B cell (primary cell): ENCODE results near the gene MORN1. TPM values are rescaled to one million over a fixed set of nuclear protein-coding genes. Genes with fewer than 3 reads are reported as not detected.

Source experiments
- ATAC-seq: fragments of 200-7000 bp; cut with Tn5 transposase; one replicate; pipeline ENCODE4 v1.10.0; 2021; ENCODE audit warnings: low read depth, mild to moderate bottlenecking, moderate number of reproducible peaks, moderate library complexity
- CTCF ChIA-PET: fragments of 350-600 bp; sonication (Branson Sonifier 250); formaldehyde crosslinking; loops from one replicate; lab custom pipeline; 2021; ENCODE audit warnings: antibody characterized with exemption, inconsistent platforms; lab: Charles Lee
- POLR2A ChIA-PET: fragments of 350-600 bp; sonication (Branson Sonifier 250); formaldehyde crosslinking; loops from one replicate; lab custom pipeline; 2021; ENCODE audit warnings: antibody characterized with exemption; lab: Charles Lee
- DNase-seq: peaks from one replicate; pipeline ENCODE4 v3.0.0; 2013
- H2AFZ ChIP-seq: 2 replicates; pipeline ENCODE4 v1.6.1; 2012; ENCODE audit warnings: mild to moderate bottlenecking, low read depth, low read length; ENCODE audit not compliant: insufficient read depth, poor library complexity, severe bottlenecking
- H3K27ac ChIP-seq, 2 donors: 1 replicate in 1 of 2; 2 replicates in 1 of 2; pipeline ENCODE4 v1.5.1; 2012 to 2013; ENCODE audit warnings: low read length in 2 of 2, mild to moderate bottlenecking in 2 of 2, moderate library complexity in 1 of 2
- H3K27me3 ChIP-seq, 4 experiments: fragments of 200-600 bp in 1 of 4; sonication (generic) in 1 of 4; replicated peaks in 1 of 4; 1 replicate in 2 of 4; 2 replicates in 2 of 4; pipeline versions ENCODE4 v1.6.1 to v1.7.0; 2013 to 2016; ENCODE audit warnings: low read length in 3 of 4, mild to moderate bottlenecking in 2 of 4, mixed read lengths in 1 of 4, moderate library complexity in 1 of 4; ENCODE audit not compliant: insufficient read depth in 4 of 4, control insufficient read depth in 3 of 4; ENCODE audit errors: control extremely low read depth in 1 of 4
- H3K36me3 ChIP-seq, 2 experiments: replicated peaks in 1 of 2; 1 replicate in 1 of 2; 2 replicates in 1 of 2; pipeline versions ENCODE4 v1.6.1 to v1.7.1; 2013; ENCODE audit warnings: low read length in 1 of 2; ENCODE audit not compliant: insufficient read depth in 2 of 2, control insufficient read depth in 1 of 2; ENCODE audit errors: control extremely low read depth in 1 of 2, extremely low read depth in 1 of 2
- H3K4me1 ChIP-seq, 2 donors: fragments of 200-600 bp in 1 of 2; sonication (generic) in 1 of 2; 1 replicate in 1 of 2; 2 replicates in 1 of 2; pipeline versions ENCODE4 v1.5.1 to v1.6.1; 2013 to 2017; ENCODE audit warnings: low read length in 2 of 2; ENCODE audit not compliant: control insufficient read depth in 2 of 2, insufficient read depth in 2 of 2
- H3K4me2 ChIP-seq: replicated peaks from 2 replicates; pipeline ENCODE3; 2012; ENCODE audit warnings: mild to moderate bottlenecking, low read depth, low read length; ENCODE audit not compliant: poor library complexity, severe bottlenecking
- H3K4me3 ChIP-seq, 5 experiments: fragments of 200-600 bp in 1 of 5; sonication (generic) in 1 of 5; 1 replicate in 3 of 5; 2 replicates in 2 of 5; pipeline versions ENCODE4 v1.5.1 to v1.7.0; 2011 to 2016; ENCODE audit warnings: low read length in 4 of 5, mild to moderate bottlenecking in 4 of 5, low read depth in 2 of 5, control low read depth in 1 of 5, moderate library complexity in 1 of 5; ENCODE audit not compliant: insufficient read depth in 1 of 5; ENCODE audit errors: control extremely low read depth in 1 of 5, extremely low read depth in 1 of 5
- H3K79me2 ChIP-seq: fragments of 200-600 bp; sonication (generic); one replicate; pipeline ENCODE4 v1.6.0; 2016; ENCODE audit warnings: low read length; ENCODE audit not compliant: control insufficient read depth, insufficient read depth
- H3K9ac ChIP-seq: fragments of 200-600 bp; sonication (generic); 2 replicates; pipeline ENCODE4 v1.6.1; 2017; ENCODE audit warnings: mild to moderate bottlenecking, low read length, moderate library complexity
- H3K9me3 ChIP-seq, 3 donors: one replicate each; pipeline versions ENCODE4 v1.6.1 to v1.7.1; 2013; ENCODE audit warnings: low read length in 2 of 3; ENCODE audit not compliant: control insufficient read depth in 2 of 3, insufficient read depth in 1 of 3; ENCODE audit errors: control extremely low read depth in 1 of 3
- H4K20me1 ChIP-seq: 2 replicates; pipeline ENCODE4 v1.6.0; 2012; ENCODE audit warnings: mild to moderate bottlenecking, low read length; ENCODE audit not compliant: insufficient read depth, control insufficient read depth, poor library complexity, severe bottlenecking
- H3K27ac Mint-ChIP-seq: one replicate; pipeline ENCODE4 v1.8.0; 2021; ENCODE audit warnings: mixed read lengths
- H3K27me3 Mint-ChIP-seq: one replicate; pipeline ENCODE4 v1.8.0; 2021; ENCODE audit warnings: mixed read lengths
- H3K4me1 Mint-ChIP-seq: one replicate; pipeline ENCODE4 v1.8.0; 2021; ENCODE audit warnings: mixed read lengths
- H3K4me3 Mint-ChIP-seq: one replicate; pipeline ENCODE4 v1.8.0; 2021; ENCODE audit warnings: mixed read lengths
- H3K9me3 Mint-ChIP-seq: one replicate; pipeline ENCODE4 v1.8.0; 2022; ENCODE audit warnings: mixed read lengths; ENCODE audit not compliant: insufficient read depth
- CTCF ChIP-seq: fragments of 200-600 bp; IDR thresholded peaks from one replicate; pipeline ENCODE4 v1.8.0; 2022; ENCODE audit warnings: antibody characterized with exemption, mild to moderate bottlenecking
- EZH2 ChIP-seq: IDR thresholded peaks from 2 replicates; pipeline ENCODE4 v1.6.1; 2012; ENCODE audit warnings: borderline replicate concordance, low read depth, mild to moderate bottlenecking, moderate library complexity, low read length; ENCODE audit not compliant: insufficient read depth, poor library complexity, severe bottlenecking
- WGBS: methylation state at CpG from one replicate; pipeline ENCODE4 v1.1.5; 2013; ENCODE audit warnings: missing lambda C conversion rate; ENCODE audit not compliant: insufficient coverage; 5-methylcytosine and 5-hydroxymethylcytosine counted together
- intact Hi-C: fragments of 100-400 bp; cut with micrococcal nuclease; formaldehyde crosslinking; loops from one replicate; pipeline ENCODE4 v1.10.0; 2022
- polyA plus RNA-seq: library from polyadenylated mRNA; depleted of rRNA; stranded (reverse); fragments of >200 nt; gene quantifications from 2 replicates; pipeline ENCODE4 v1.2.3, GENCODE V29; 2012
- total RNA-seq, 2 donors: library from RNA; stranded (reverse); fragments of 120-200 nt in 1 of 2; gene quantifications; 1 replicate in 1 of 2; 2 replicates in 1 of 2; pipeline versions ENCODE4 v1.2.3 to v1.2.4, GENCODE V29; 2013 to 2022

Gene MORN1
- total and polyA plus RNA-seq, 2 donors (not counting 1 experiment from before 2014, with no cell fraction given): 10.2 to 32.6 TPM

- Histone ChIP-seq H3K27me3 (no peaks in the 10 kb centered on the region), H3K9me3 (no peaks in the 10 kb centered on the region), H4K20me1 (no peaks in the 10 kb centered on the region), H3K79me2 (no peaks in the 10 kb centered on the region), H3K4me2 (peak overlapping the region; percentile 98), H3K27ac (peak overlapping the region; percentile 79 to 88), H2AFZ (no peak overlapping the region), H3K4me1 (peaks cover 44 to 53% of the 10 kb centered on the region in 2 donors), H3K9ac (peak overlapping the region; percentile 59), H3K4me3 (peak overlapping the region in 4 of 5 experiments; percentile 35 to 56 (median 52)), H3K36me3 (peaks cover 0 to under 1% of the 10 kb centered on the region in 2 experiments)
- Mint-ChIP-seq H3K27ac (peak overlapping the region; percentile 83), H3K9me3 (no peaks in the 10 kb centered on the region), H3K4me1 (peaks cover 37% of the 10 kb centered on the region), H3K4me3 (peak overlapping the region; percentile 68), H3K27me3 (no peaks in the 10 kb centered on the region)
- CTCF ChIA-PET: interaction anchor here (1.2 to 4.5 kb wide), 4 partner anchors 14 to 119 kb away, joined by 5 to 27 read pairs (median 18); partner anchors contain the start of gene FAAP20
- ATAC-seq (no peak), DNase-seq (peak; percentile 47)
- POLR2A ChIA-PET: interaction anchor here (2.9 to 3.1 kb wide), 2 partner anchors 12 to 23 kb away, joined by 9 to 25 read pairs; no protein-coding TSS in a partner anchor
- WGBS: 76% methylated on average over 17 of the region's 18 CpGs
- TF ChIP-seq CTCF: no peak
- TF ChIP-seq EZH2: no peak
- intact Hi-C loops: loop anchor here (2.0 kb wide), 1 partner anchor 23 kb away; no protein-coding TSS in a partner anchor
Observed at GRCh38 chr1:2313651-2314261, 77.6 kb downstream of the MORN1 start.
